Nephron progenitor cell (in vitro differentiated cells): ENCODE measurements around the gene KLHL12.

Source experiments
- DNase-seq: peaks from one replicate; pipeline ENCODE4 v3.0.0; 2021
- H3K27ac Mint-ChIP-seq: 2 replicates; pipeline ENCODE4 v1.8.0; 2021; ENCODE audit warnings: mild to moderate bottlenecking, moderate library complexity, mixed read lengths
- H3K27me3 Mint-ChIP-seq: 2 replicates; pipeline ENCODE4 v1.8.0; 2021; ENCODE audit warnings: mild to moderate bottlenecking, low read depth, mixed read lengths; ENCODE audit not compliant: poor library complexity
- H3K36me3 Mint-ChIP-seq: 2 replicates; pipeline ENCODE4 v1.8.0; 2021; ENCODE audit warnings: low read depth, mixed read lengths
- H3K4me1 Mint-ChIP-seq: 2 replicates; pipeline ENCODE4 v1.8.0; 2021; ENCODE audit warnings: mixed read lengths
- H3K4me3 Mint-ChIP-seq: 2 replicates; pipeline ENCODE4 v1.8.0; 2021; ENCODE audit warnings: mild to moderate bottlenecking, moderate library complexity, mixed read lengths
- H3K9me3 Mint-ChIP-seq: 2 replicates; pipeline ENCODE4 v1.8.0; 2021; ENCODE audit warnings: mild to moderate bottlenecking, moderate library complexity, mixed read lengths
- CTCF ChIP-seq: fragments of 200-600 bp; sonication (generic); IDR thresholded peaks from 2 replicates; pipeline ENCODE4 v1.5.0; 2021; ENCODE audit warnings: antibody characterized with exemption

Gene KLHL12

DNA sequence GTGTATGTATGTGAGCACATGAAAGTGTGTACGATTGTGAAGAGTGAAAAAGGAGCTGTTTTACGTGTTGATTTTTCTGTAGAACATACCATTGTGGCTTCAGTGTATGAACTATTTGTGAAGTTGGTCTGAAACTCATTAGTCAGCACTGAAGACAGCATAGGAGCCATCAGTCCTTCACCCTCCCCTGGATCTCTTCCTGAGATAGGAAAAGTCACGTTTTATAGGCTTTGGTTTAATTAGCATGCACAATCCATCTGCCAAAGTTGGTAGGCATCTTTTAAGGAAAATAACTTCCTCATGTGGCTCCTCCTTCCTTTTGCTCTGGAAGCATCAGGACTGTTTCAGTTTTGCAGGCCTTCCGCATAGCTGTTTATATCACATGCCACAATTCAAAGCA, 36.6 kb downstream of the KLHL12 start:
- Mint-ChIP-seq H3K36me3 (peaks cover 19% of the 10 kb centered on the region), H3K27ac (no peak overlapping the region), H3K27me3 (peaks cover 3% of the 10 kb centered on the region), H3K4me3 (no peak overlapping the region), H3K4me1 (peaks cover 16% of the 10 kb centered on the region), H3K9me3 (no peaks in the 10 kb centered on the region)
- TF ChIP-seq CTCF, result no peak
- DNase-seq, result no peak

GRCh38 chr1:202888531-202889360, 38.3 kb downstream of the KLHL12 start, which contains the start of gene RABIF:
TSS of gene RABIF (minus strand) at chr1:202889149. CDS start at chr1:202889098, 51 bp downstream.
- Mint-ChIP-seq H3K4me1 (peaks cover 16% of the 10 kb centered on the region), H3K36me3 (peaks cover 10% of the 10 kb centered on the region), H3K27me3 (peaks cover 6% of the 10 kb centered on the region), H3K27ac (peak within 1 kb of the TSS; percentile 75), H3K9me3 (no peaks in the 10 kb centered on the region), H3K4me3 (peak within 1 kb of the TSS; percentile 93)
- TF ChIP-seq CTCF, result no peak
- peak; percentile 96 for DNase-seq

GRCh38 chr1:202888221-202888530, 38.9 kb downstream of the KLHL12 start:
- no peaks in the 10 kb centered on the region for H3K9me3 Mint-ChIP-seq
- no peak for TF ChIP-seq CTCF
- H3K4me3 Mint-ChIP-seq, result peak overlapping the region; percentile 93
- peaks cover 16% of the 10 kb centered on the region for H3K4me1 Mint-ChIP-seq
- H3K36me3 Mint-ChIP-seq, result peaks cover 10% of the 10 kb centered on the region
- peak overlapping the region; percentile 61 for H3K27ac Mint-ChIP-seq
- no peak for DNase-seq
- H3K27me3 Mint-ChIP-seq, result peaks cover 6% of the 10 kb centered on the region

- Mint-ChIP-seq H3K4me3 (no peak overlapping the region), H3K9me3 (no peaks in the 10 kb centered on the region), H3K27ac (no peak overlapping the region), H3K27me3 (peaks cover 4% of the 10 kb centered on the region), H3K4me1 (no peaks in the 10 kb centered on the region), H3K36me3 (peaks cover 14% of the 10 kb centered on the region)
- DNase-seq, result no peak
- no peak for TF ChIP-seq CTCF
Measured at GRCh38 chr1:202880961-202881460, 46.0 kb downstream of the KLHL12 start.

GRCh38 chr1:202880062-202880461, 47.0 kb downstream of the KLHL12 start:
- no peak for DNase-seq
- Mint-ChIP-seq H3K9me3 (no peaks in the 10 kb centered on the region), H3K4me1 (no peaks in the 10 kb centered on the region), H3K4me3 (no peak overlapping the region), H3K27ac (no peak overlapping the region), H3K36me3 (peaks cover 14% of the 10 kb centered on the region), H3K27me3 (peaks cover under 1% of the 10 kb centered on the region)
- no peak for TF ChIP-seq CTCF

- Mint-ChIP-seq H3K9me3 (no peaks in the 10 kb centered on the region), H3K4me1 (no peaks in the 10 kb centered on the region), H3K36me3 (peaks cover 14% of the 10 kb centered on the region), H3K4me3 (no peak overlapping the region), H3K27ac (peak overlapping the region; percentile 28), H3K27me3 (no peaks in the 10 kb centered on the region)
- no peak for DNase-seq
- TF ChIP-seq CTCF, result no peak
Measured at GRCh38 chr1:202879128-202879527, 47.9 kb downstream of the KLHL12 start.
